ENCODE data around the gene GPR143.

GPR143 gene

GRCh38 chrX:9677098-9677739, 88.4 kb downstream of the GPR143 start:
- Histone ChIP-seq H3K4me3 (ENCODE audit: insufficient read depth, low read depth, low read length, poor library complexity, severe bottlenecking) (no peak overlapping the region), H3K9me3 (ENCODE audit: control insufficient read depth, low read length) (no peaks in the 10 kb centered on the region), H3K27ac (ENCODE audit: insufficient read depth, low read length, poor library complexity, severe bottlenecking) (no peak overlapping the region), H3K27me3 (replicated peaks; ENCODE audit: control insufficient read depth, insufficient read depth, low read length, poor library complexity, severe bottlenecking) (no peaks in the 10 kb centered on the region), H3K36me3 (ENCODE audit: control insufficient read depth, insufficient read depth, low read length) (peaks cover 4% of the 10 kb centered on the region), H3K4me1 (ENCODE audit: control insufficient read depth, insufficient read depth, low read length, poor library complexity, severe bottlenecking) (no peaks in the 10 kb centered on the region)
- DNase-seq, result no peak

GRCh38 chrX:9676738-9677097, 88.9 kb downstream of the GPR143 start:
- Histone ChIP-seq H3K36me3 (ENCODE audit: control insufficient read depth, insufficient read depth, low read length) (peaks cover 4% of the 10 kb centered on the region), H3K27me3 (replicated peaks; ENCODE audit: control insufficient read depth, insufficient read depth, low read length, poor library complexity, severe bottlenecking) (no peaks in the 10 kb centered on the region), H3K4me3 (ENCODE audit: insufficient read depth, low read depth, low read length, poor library complexity, severe bottlenecking) (no peak overlapping the region), H3K4me1 (ENCODE audit: control insufficient read depth, insufficient read depth, low read length, poor library complexity, severe bottlenecking) (no peaks in the 10 kb centered on the region), H3K27ac (ENCODE audit: insufficient read depth, low read length, poor library complexity, severe bottlenecking) (no peak overlapping the region), H3K9me3 (ENCODE audit: control insufficient read depth, low read length) (no peaks in the 10 kb centered on the region)
- DNase-seq, result no peak

GRCh38 chrX:9676306-9676705, 89.3 kb downstream of the GPR143 start:
- Histone ChIP-seq H3K27me3 (replicated peaks; ENCODE audit: control insufficient read depth, insufficient read depth, low read length, poor library complexity, severe bottlenecking) (no peaks in the 10 kb centered on the region), H3K4me1 (ENCODE audit: control insufficient read depth, insufficient read depth, low read length, poor library complexity, severe bottlenecking) (no peaks in the 10 kb centered on the region), H3K27ac (ENCODE audit: insufficient read depth, low read length, poor library complexity, severe bottlenecking) (no peak overlapping the region), H3K36me3 (ENCODE audit: control insufficient read depth, insufficient read depth, low read length) (peaks cover 4% of the 10 kb centered on the region), H3K9me3 (ENCODE audit: control insufficient read depth, low read length) (no peaks in the 10 kb centered on the region), H3K4me3 (ENCODE audit: insufficient read depth, low read depth, low read length, poor library complexity, severe bottlenecking) (no peak overlapping the region)
- no peak for DNase-seq

Measured in effector memory CD4-positive, alpha-beta T cell (primary cell).